HepG2 (cell line): ENCODE results near the gene CATSPERD. TPM values are rescaled to one million over a fixed set of nuclear protein-coding genes. Genes with fewer than 3 reads are reported as not detected.

ENCODE experiments used
- ATAC-seq: fragments of 200-7000 bp; cut with Tn5 transposase; 3 replicates; pipeline ENCODE4 v1.9.1; 2020; ENCODE audit warnings: mild to moderate bottlenecking, moderate library complexity
- BruUV-seq: library from RNA; stranded (reverse); fragments of 400-500 nt; replicated peaks from 2 replicates; lab custom pipeline; 2021; lab: Mats Ljungman, UMichigan
- CTCF ChIA-PET: fragments of 300-600 bp; formaldehyde crosslinking; extraction: SDS; loops from one replicate; lab custom pipeline; 2021; ENCODE audit warnings: low total read pairs, inconsistent platforms, low intra/inter-chr PET ratio; lab: Yijun Ruan, JAX
- POLR2A ChIA-PET: fragments of 350-600 bp; sonication (Branson Sonifier 250); formaldehyde crosslinking; loops from one replicate; lab custom pipeline; 2020; ENCODE audit warnings: antibody characterized with exemption, inconsistent platforms; lab: Yijun Ruan, JAX
- DNase-seq: peaks from one replicate; pipeline ENCODE4 v3.0.0-alpha.2; 2015; ENCODE audit warnings: low spot score
- FAIRE-seq: peaks from 3 replicates; lab custom pipeline; 2011; peaks lifted over from hg19 to GRCh38; lab: Jason Lieb, UNC
- H2AFZ ChIP-seq: one replicate; pipeline ENCODE4 v1.6.1; 2011; ENCODE audit warnings: low read length, inconsistent platforms
- H3K27ac ChIP-seq: fragments of 300-600 bp; 3 replicates; pipeline ENCODE4 v1.8.0; 2011; ENCODE audit warnings: mixed run types, mild to moderate bottlenecking, mixed read lengths, low read length, inconsistent platforms; ENCODE audit not compliant: insufficient read depth; ENCODE audit errors: extremely low read length
- H3K27me3 ChIP-seq, 2 experiments: fragments of 200-600 bp in 1 of 2; 2 replicates in 1 of 2; 3 replicates in 1 of 2; pipeline versions ENCODE4 v1.6.0 to v1.8.0; 2011; ENCODE audit warnings: low read length in 2 of 2, mild to moderate bottlenecking in 2 of 2, moderate library complexity in 2 of 2, inconsistent platforms in 1 of 2; ENCODE audit not compliant: insufficient read depth in 2 of 2, control insufficient read depth in 1 of 2
- H3K36me3 ChIP-seq, 2 experiments: fragments of 200-600 bp in 1 of 2; replicated peaks in 1 of 2; 2 replicates in 1 of 2; 3 replicates in 1 of 2; pipeline versions ENCODE4 v1.5.1 to v1.8.0; 2011; ENCODE audit warnings: low read length in 2 of 2, inconsistent platforms in 1 of 2; ENCODE audit not compliant: insufficient read depth in 2 of 2, control insufficient read depth in 1 of 2
- H3K4me1 ChIP-seq: 2 replicates; pipeline ENCODE4 v1.5.1; 2012; ENCODE audit warnings: low read length, inconsistent platforms; ENCODE audit not compliant: insufficient read depth
- H3K4me2 ChIP-seq: 2 replicates; pipeline ENCODE4 v1.6.0; 2011; ENCODE audit warnings: low read depth, low read length, inconsistent platforms
- H3K4me3 ChIP-seq, 3 experiments: fragments of 200-600 bp in 1 of 3; sonication (generic), shearing (Covaris generic) in 1 of 3; replicated peaks in 1 of 3; 2 replicates each; pipeline ENCODE4 v1.5.1; 2011 to 2016; ENCODE audit warnings: low read length in 3 of 3, inconsistent platforms in 2 of 3, low read depth in 2 of 3, mild to moderate bottlenecking in 2 of 3, control low read depth in 1 of 3, mixed read lengths in 1 of 3; ENCODE audit not compliant: insufficient read depth in 1 of 3
- H3K79me2 ChIP-seq: one replicate; pipeline ENCODE4 v1.6.1; 2011; ENCODE audit warnings: low read length, inconsistent platforms; ENCODE audit not compliant: insufficient read depth
- H3K9ac ChIP-seq: 2 replicates; pipeline ENCODE4 v1.6.0; 2011; ENCODE audit warnings: mild to moderate bottlenecking, low read depth, low read length, inconsistent platforms; ENCODE audit not compliant: insufficient read depth
- H3K9me3 ChIP-seq: 2 replicates; pipeline ENCODE4 v1.5.1; 2012; ENCODE audit warnings: mild to moderate bottlenecking, low read length
- H4K20me1 ChIP-seq: 2 replicates; pipeline ENCODE4 v1.6.0; 2011; ENCODE audit warnings: inconsistent platforms, mild to moderate bottlenecking, low read length, moderate library complexity; ENCODE audit not compliant: insufficient read depth
- ADNP ChIP-seq: sonication (generic); formaldehyde crosslinking; IDR thresholded peaks from 2 replicates; pipeline ENCODE4 v1.4.0; 2020; ENCODE audit warnings: missing genetic modification reagents
- ARID2 ChIP-seq: sonication (generic); formaldehyde crosslinking; IDR thresholded peaks from 2 replicates; pipeline ENCODE4 v1.8.1; 2022; ENCODE audit warnings: mild to moderate bottlenecking, missing genetic modification reagents, borderline replicate concordance
- CREBL2 ChIP-seq: sonication (generic); formaldehyde crosslinking; IDR thresholded peaks from 2 replicates; pipeline ENCODE4 v1.8.1; 2023; ENCODE audit warnings: missing genetic modification reagents, mild to moderate bottlenecking, borderline replicate concordance
- DPF2 ChIP-seq: sonication (generic); formaldehyde crosslinking; IDR thresholded peaks from 2 replicates; pipeline ENCODE4 v1.4.0; 2020; ENCODE audit warnings: mild to moderate bottlenecking, low read depth, missing genetic modification reagents, borderline replicate concordance
- E2F5 ChIP-seq: sonication (generic); formaldehyde crosslinking; conservative IDR thresholded peaks from 2 replicates; pipeline ENCODE4 v1.4.0; 2020; ENCODE audit warnings: missing genetic modification reagents
- GTF3A ChIP-seq: sonication (generic); formaldehyde crosslinking; conservative IDR thresholded peaks from 2 replicates; pipeline ENCODE4 v1.4.0; 2020; ENCODE audit warnings: mild to moderate bottlenecking, missing genetic modification reagents
- HCFC1 ChIP-seq: fragments of 150-350 bp; IDR thresholded peaks from 2 replicates; pipeline ENCODE4 v1.6.1; 2014; ENCODE audit warnings: low read depth, low read length
- MEIS2 ChIP-seq: sonication (generic); formaldehyde crosslinking; IDR thresholded peaks from 2 replicates; pipeline ENCODE4 v1.9.0; 2021; ENCODE audit warnings: mild to moderate bottlenecking, missing genetic modification reagents
- MYC ChIP-seq: sonication (generic); formaldehyde crosslinking; IDR thresholded peaks from 2 replicates; pipeline ENCODE4 v1.9.0; 2021; ENCODE audit warnings: missing genetic modification reagents, borderline replicate concordance
- RBFOX2 ChIP-seq: fragments of 200-400 bp; formaldehyde crosslinking; IDR thresholded peaks from 2 replicates; pipeline ENCODE4 v1.6.1; 2017; ENCODE audit warnings: low read depth, mild to moderate bottlenecking, low read length
- SIX4 ChIP-seq: sonication (generic); formaldehyde crosslinking; IDR thresholded peaks from 2 replicates; pipeline ENCODE4 v1.4.0; 2020; ENCODE audit warnings: missing genetic modification reagents
- TAF15 ChIP-seq: fragments of 200-400 bp; formaldehyde crosslinking; IDR thresholded peaks from one replicate; pipeline ENCODE4 v1.6.1; 2018; ENCODE audit warnings: mild to moderate bottlenecking, low read depth, low read length; ENCODE audit not compliant: poor library complexity, severe bottlenecking
- TEAD3 ChIP-seq: optimal IDR thresholded peaks from 2 replicates; pipeline ENCODE3; 2016; ENCODE audit warnings: borderline replicate concordance
- ZFP62 ChIP-seq: sonication (generic); formaldehyde crosslinking; IDR thresholded peaks from 2 replicates; pipeline ENCODE4 v1.4.0; 2020; ENCODE audit warnings: missing genetic modification reagents
- ZIK1 ChIP-seq: sonication (generic); formaldehyde crosslinking; IDR thresholded peaks from 2 replicates; pipeline ENCODE4 v1.5.0; 2020; ENCODE audit warnings: mild to moderate bottlenecking, low read depth, missing genetic modification reagents, borderline replicate concordance
- ZNF329 ChIP-seq: sonication (generic); formaldehyde crosslinking; IDR thresholded peaks from 2 replicates; pipeline ENCODE4 v1.9.0; 2021; ENCODE audit warnings: low read depth, mild to moderate bottlenecking, missing genetic modification reagents
- ZNF33A ChIP-seq: sonication (generic); formaldehyde crosslinking; IDR thresholded peaks from 2 replicates; pipeline ENCODE4 v1.5.1; 2020; ENCODE audit warnings: missing genetic modification reagents, mild to moderate bottlenecking, moderate library complexity, borderline replicate concordance
- ZNF543 ChIP-seq: sonication (generic); formaldehyde crosslinking; IDR thresholded peaks from 2 replicates; pipeline ENCODE4 v1.4.0; 2020; ENCODE audit warnings: mild to moderate bottlenecking, missing genetic modification reagents
- ZNF574 ChIP-seq: sonication (generic); formaldehyde crosslinking; IDR thresholded peaks from 2 replicates; pipeline ENCODE4 v1.4.0; 2020; ENCODE audit warnings: missing genetic modification reagents
- ZNF720 ChIP-seq: sonication (generic); formaldehyde crosslinking; IDR thresholded peaks from 2 replicates; pipeline ENCODE4 v1.4.0; 2020; ENCODE audit warnings: missing genetic modification reagents
- WGBS: methylation state at CpG from one replicate; pipeline ENCODE4 v1.1.6; 2017; ENCODE audit warnings: low lambda C conversion rate; 5-methylcytosine and 5-hydroxymethylcytosine counted together
- in situ Hi-C: cut with HindIII; loops from 2 replicates; pipeline ENCODE4 v1.10.0; 2017; ENCODE audit warnings: low pct_unique_long_range_greater_than_20kb; ENCODE audit not compliant: extremely low pct_ligation_motif_present
- intact Hi-C: fragments of 100-400 bp; cut with micrococcal nuclease; formaldehyde crosslinking; loops from one replicate; pipeline ENCODE4 v1.10.0; 2022; ENCODE audit not compliant: unreplicated experiment
- polyA plus RNA-seq, 8 experiments: library from polyadenylated mRNA; depleted of rRNA in 3 of 8; stranded (reverse) in 7 of 8; unstranded in 1 of 8; fragments of >200 nt; fragmentation: Illumina TruSeq in 4 of 8; extraction: Trizol in 4 of 8; gene quantifications; 2 replicates each; pipeline versions ENCODE4 v1.2.1 to v1.2.3, GENCODE V29; 2011 to 2016; ENCODE audit warnings: low read depth in 4 of 8, missing spikeins in 1 of 8, mixed read lengths in 1 of 8; ENCODE audit not compliant: insufficient read depth in 1 of 8
- total RNA-seq, 5 experiments: library from RNA; depleted of rRNA; stranded (reverse); fragments of >200 nt; fragmentation: Illumina TruSeq; extraction: Trizol; gene quantifications; 2 replicates each; pipeline ENCODE4 v1.2.3, GENCODE V29; 2016; ENCODE audit warnings: low read depth in 1 of 5

CATSPERD gene
- total and polyA plus RNA-seq, 2 of the 13 experiments (the other 11 are each of a cell fraction or from before 2014, with no cell fraction given) = 0.04 TPM; not detected in 1

- Histone ChIP-seq H3K4me3 (peak overlapping the region; percentile 12 to 81 (median 41); a peak in 3 of 6 replicates), H3K27me3 (no peaks in the 10 kb centered on the region; a peak in 1 of 5 replicates), H3K79me2 (peaks cover 25% of the 10 kb centered on the region), H3K4me2 (peak overlapping the region; percentile 84), H3K4me1 (peaks cover 31% of the 10 kb centered on the region), H3K9ac (peak overlapping the region; percentile 62), H3K27ac (peak overlapping the region; percentile 40), H3K9me3 (no peaks in the 10 kb centered on the region), H4K20me1 (peaks cover 24% of the 10 kb centered on the region), H2AFZ (no peak overlapping the region), H3K36me3 (peaks cover 4 to 13% of the 10 kb centered on the region in 2 experiments; a peak in 4 of 5 replicates)
- FAIRE-seq (no peak), DNase-seq (no peak), ATAC-seq (no peak)
- WGBS = 95% methylated on average over 32 of the region's 76 CpGs
- in situ Hi-C loops = no loop called here
- ChIA-PET CTCF (no interaction called here), POLR2A (interaction anchor here (0.7 to 2.2 kb wide), 7 partner anchors 22 to 141 kb away, joined by 3 to 21 read pairs (median 5); partner anchors contain the start of genes CATSPERD, DUS3L, LONP1 and SAFB)
- no TSS peak for BruUV-seq
- intact Hi-C loops = loop anchor here (2.0 to 5.0 kb wide), 2 partner anchors 33 to 140 kb away; partner anchors contain the start of genes CATSPERD and LONP1
- 0 out of 2 replicates have a peak, but pooled peaks have one; percentile 6 for TF ChIP-seq CREBL2 (CRISPR knock-in tag)
- no peak; the same call in 1 of the 2 replicates for TF ChIP-seq GTF3A (CRISPR knock-in tag)
- 0 out of 2 replicates have a peak, but pooled peaks have one; percentile 67 for TF ChIP-seq ZNF543
- TF ChIP-seq ADNP (CRISPR knock-in tag) = 0 out of 2 replicates have a peak, but pooled peaks have one; percentile 80
- TF ChIP-seq ZNF329 (CRISPR knock-in tag) = 0 out of 2 replicates have a peak, but pooled peaks have one; percentile 16
- peak; percentile 64 for TF ChIP-seq RBFOX2
- 0 out of 2 replicates have a peak, but pooled peaks have one; percentile 1 for TF ChIP-seq ZNF574 (CRISPR knock-in tag)
- 0 out of 2 replicates have a peak, but pooled peaks have one; percentile 35 for TF ChIP-seq MYC (CRISPR knock-in tag)
- TF ChIP-seq E2F5 (CRISPR knock-in tag) = no peak
- 0 out of 2 replicates have a peak, but pooled peaks have one; percentile 39 for TF ChIP-seq ZIK1
- no peak for TF ChIP-seq SIX4 (CRISPR knock-in tag)
- peak; percentile 66 for TF ChIP-seq TAF15
- 0 out of 2 replicates have a peak, but pooled peaks have one; percentile 37 for TF ChIP-seq ZFP62 (CRISPR knock-in tag)
- TF ChIP-seq ARID2 (CRISPR knock-in tag) = no peak
- TF ChIP-seq ZNF33A (CRISPR knock-in tag) = no peak
- no peak; the same call in 1 of the 2 replicates for TF ChIP-seq DPF2 (CRISPR knock-in tag)
- peak; percentile 20 for TF ChIP-seq TEAD3 (CRISPR knock-in tag)
- TF ChIP-seq HCFC1 = no peak
- TF ChIP-seq ZNF720 = no peak
- TF ChIP-seq MEIS2 (CRISPR knock-in tag) = 0 out of 2 replicates have a peak, but pooled peaks have one; percentile 21
These were observed 32.9 kb upstream of the CATSPERD start for GRCh38 chr19:5687360-5688198.
